Right atrium auricular region (tissue), 2 donors: Measurements from ENCODE around the gene GAB3. TPM values are rescaled to one million over a fixed set of nuclear protein-coding genes. Genes with fewer than 3 reads are reported as not detected.

Experiments used
- total RNA-seq, 2 donors: library from RNA; depleted of rRNA; stranded (reverse); fragments of >200 nt; gene quantifications; one replicate each; pipeline ENCODE4 v1.1.0, GENCODE V29; 2016

The GAB3 gene
- total RNA-seq, 2 donors from 2014 or later = 13.5 to 16.9 TPM

Other genes with a start within 250 kb of the GAB3 start
- 10 to 100 TPM; 47.1 to 61.2 TPM for gene FAM3A, start 234.8 kb downstream of the GAB3 start, total RNA-seq
- 10 to 100 TPM; 14.9 to 42.2 TPM for gene G6PD, start 204.2 kb downstream of the GAB3 start, total RNA-seq
- 1 to 10 TPM; 7.2 to 9.0 TPM for gene IKBKG, start 203.5 kb downstream of the GAB3 start, total RNA-seq
- not detected for gene CTAG1A, start 165.9 kb downstream of the GAB3 start, total RNA-seq
- gene CTAG1B, start 131.8 kb downstream of the GAB3 start, total RNA-seq = not detected
- gene CTAG2, start 97.5 kb downstream of the GAB3 start, total RNA-seq = not detected
- 10 to 100 TPM; 13.5 to 15.2 TPM for gene DKC1, start 11.8 kb upstream of the GAB3 start, total RNA-seq
- gene MPP1, start 54.4 kb upstream of the GAB3 start, total RNA-seq = 10 to 100 TPM; 20.1 to 27.5 TPM
- gene SMIM9, start 83.6 kb upstream of the GAB3 start, total RNA-seq = not detected
- 10 to 100 TPM in 1 of 2 donors, 1 to 10 TPM in 1; 8.4 to 12.2 TPM for gene F8A1, start 135.3 kb upstream of the GAB3 start, total RNA-seq